IMR-90 (cell line): ENCODE results near the gene IFNA4.
"Not testable (repeated sequence)": the region's sequence is repeated elsewhere in the genome, so short reads cannot be mapped to it uniquely, and the experiment has no call there.

ENCODE experiments used
- CEBPB ChIP-seq: IDR thresholded peaks from 2 replicates; pipeline ENCODE4 v1.6.1; 2012; ENCODE audit warnings: low read depth, low read length, improper control_type of control experiment
- MAFK ChIP-seq: IDR thresholded peaks from 2 replicates; pipeline ENCODE4 v1.6.1; 2012; ENCODE audit warnings: low read depth, low read length, improper control_type of control experiment
- POLR2A ChIP-seq: IDR thresholded peaks from 2 replicates; pipeline ENCODE4 v1.6.1; 2012; ENCODE audit warnings: mild to moderate bottlenecking, low read depth, low read length
- RCOR1 ChIP-seq: IDR thresholded peaks from 2 replicates; pipeline ENCODE4 v1.6.1; 2012; ENCODE audit warnings: mild to moderate bottlenecking, low read length, improper control_type of control experiment; ENCODE audit not compliant: insufficient replicate concordance
- TF ChIP-seq, protein P1 (sequence below): conservative IDR thresholded peaks from 2 replicates; pipeline ENCODE4 v1.5.1; 2012; ENCODE audit warnings: mild to moderate bottlenecking, low read depth, low read length, improper control_type of control experiment
- TF ChIP-seq, protein P2 (sequence below): fragments of 150-350 bp; IDR thresholded peaks from 2 replicates; pipeline ENCODE4 v1.6.1; 2017; ENCODE audit warnings: mild to moderate bottlenecking, antibody characterized with exemption, low read length, low read depth

DNA sequence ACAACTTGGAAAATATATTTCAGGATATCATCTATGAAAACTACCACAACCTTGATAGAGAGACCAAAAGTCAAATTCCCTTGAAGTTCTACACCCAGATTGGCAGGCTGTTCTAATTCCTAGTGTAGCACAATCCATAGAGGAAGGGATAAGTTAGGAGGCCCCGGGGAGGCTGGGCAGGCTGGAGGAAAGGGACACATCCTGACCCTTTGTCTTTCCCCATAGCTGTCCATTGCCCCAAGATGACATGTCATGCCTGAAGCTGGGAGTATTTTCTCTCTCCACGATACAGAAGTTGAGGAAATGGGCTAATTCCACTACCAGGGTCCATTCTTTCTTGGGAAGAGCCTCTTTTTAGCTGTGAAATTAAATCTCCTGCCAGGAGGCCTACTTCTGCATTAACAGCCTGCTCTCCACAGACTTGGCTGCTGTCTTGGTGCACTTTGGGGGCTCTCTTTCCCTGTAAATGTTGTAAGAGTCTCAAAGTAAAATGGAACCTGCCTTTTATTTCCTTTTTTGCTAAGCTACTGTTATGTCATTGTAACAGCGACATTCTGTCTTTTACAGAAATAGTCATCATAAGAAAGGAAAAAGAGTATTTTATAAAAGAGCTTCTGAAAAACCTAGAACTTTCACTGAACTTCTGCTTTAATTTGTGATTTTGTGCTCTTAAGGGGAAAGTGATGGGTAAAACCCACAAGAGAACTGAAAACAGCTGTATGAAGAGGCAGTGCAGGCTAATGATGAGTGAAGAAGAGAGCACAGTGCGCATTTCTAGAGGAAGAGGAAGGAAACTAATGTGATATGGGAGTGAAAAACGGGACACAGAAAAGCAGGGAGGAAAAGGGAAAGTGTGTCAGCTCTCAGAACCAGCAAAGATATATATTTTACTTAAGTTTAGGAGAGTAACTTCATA, 26.3 kb upstream of the IFNA4 start:
- TF ChIP-seq, protein P1, sequence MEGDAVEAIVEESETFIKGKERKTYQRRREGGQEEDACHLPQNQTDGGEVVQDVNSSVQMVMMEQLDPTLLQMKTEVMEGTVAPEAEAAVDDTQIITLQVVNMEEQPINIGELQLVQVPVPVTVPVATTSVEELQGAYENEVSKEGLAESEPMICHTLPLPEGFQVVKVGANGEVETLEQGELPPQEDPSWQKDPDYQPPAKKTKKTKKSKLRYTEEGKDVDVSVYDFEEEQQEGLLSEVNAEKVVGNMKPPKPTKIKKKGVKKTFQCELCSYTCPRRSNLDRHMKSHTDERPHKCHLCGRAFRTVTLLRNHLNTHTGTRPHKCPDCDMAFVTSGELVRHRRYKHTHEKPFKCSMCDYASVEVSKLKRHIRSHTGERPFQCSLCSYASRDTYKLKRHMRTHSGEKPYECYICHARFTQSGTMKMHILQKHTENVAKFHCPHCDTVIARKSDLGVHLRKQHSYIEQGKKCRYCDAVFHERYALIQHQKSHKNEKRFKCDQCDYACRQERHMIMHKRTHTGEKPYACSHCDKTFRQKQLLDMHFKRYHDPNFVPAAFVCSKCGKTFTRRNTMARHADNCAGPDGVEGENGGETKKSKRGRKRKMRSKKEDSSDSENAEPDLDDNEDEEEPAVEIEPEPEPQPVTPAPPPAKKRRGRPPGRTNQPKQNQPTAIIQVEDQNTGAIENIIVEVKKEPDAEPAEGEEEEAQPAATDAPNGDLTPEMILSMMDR: peak; percentile 44
- TF ChIP-seq POLR2A, RCOR1, CEBPB, MAFK: not testable (repeated sequence)
- TF ChIP-seq, protein P2, sequence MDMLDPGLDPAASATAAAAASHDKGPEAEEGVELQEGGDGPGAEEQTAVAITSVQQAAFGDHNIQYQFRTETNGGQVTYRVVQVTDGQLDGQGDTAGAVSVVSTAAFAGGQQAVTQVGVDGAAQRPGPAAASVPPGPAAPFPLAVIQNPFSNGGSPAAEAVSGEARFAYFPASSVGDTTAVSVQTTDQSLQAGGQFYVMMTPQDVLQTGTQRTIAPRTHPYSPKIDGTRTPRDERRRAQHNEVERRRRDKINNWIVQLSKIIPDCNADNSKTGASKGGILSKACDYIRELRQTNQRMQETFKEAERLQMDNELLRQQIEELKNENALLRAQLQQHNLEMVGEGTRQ: not testable (repeated sequence)
